KMS-11 (cell line): ENCODE measurements around the gene MYH10.
"Not testable (repeated sequence)": the region's sequence is repeated elsewhere in the genome, so short reads cannot be mapped to it uniquely, and the experiment has no call there.

Experiments used
- H2AFZ ChIP-seq: fragments of 200-600 bp; sonication (generic); 2 replicates; pipeline ENCODE4 v1.6.1; 2016; ENCODE audit warnings: antibody characterized with exemption, mixed run types, low read depth
- H3K27ac ChIP-seq: fragments of 200-600 bp; sonication (generic); 2 replicates; pipeline ENCODE4 v1.6.1; 2016; ENCODE audit warnings: mild to moderate bottlenecking, mixed run types
- H3K27me3 ChIP-seq: fragments of 200-600 bp; sonication (generic); 2 replicates; pipeline ENCODE4 v1.6.1; 2017; ENCODE audit warnings: mild to moderate bottlenecking, low read depth, mixed run types, moderate library complexity; ENCODE audit not compliant: insufficient read depth
- H3K36me3 ChIP-seq: fragments of 200-600 bp; sonication (generic); 2 replicates; pipeline ENCODE4 v1.6.1; 2017; ENCODE audit warnings: mild to moderate bottlenecking, mixed run types; ENCODE audit not compliant: insufficient read depth
- H3K4me1 ChIP-seq: fragments of 200-600 bp; sonication (generic); 2 replicates; pipeline ENCODE4 v1.6.1; 2016; ENCODE audit warnings: mild to moderate bottlenecking, low read depth, mixed run types; ENCODE audit not compliant: poor library complexity, severe bottlenecking
- H3K4me2 ChIP-seq: fragments of 200-600 bp; sonication (generic); 2 replicates; pipeline ENCODE4 v1.7.0; 2016; ENCODE audit warnings: mild to moderate bottlenecking, mixed run types
- H3K4me3 ChIP-seq: fragments of 200-600 bp; sonication (generic); IDR thresholded peaks from 2 replicates; pipeline ENCODE4 v1.6.1; 2017; ENCODE audit warnings: low read depth, low read length, mixed read lengths; ENCODE audit not compliant: insufficient read depth
- H3K79me2 ChIP-seq: fragments of 200-600 bp; sonication (generic); 2 replicates; pipeline ENCODE4 v1.6.1; 2016; ENCODE audit warnings: low read depth, mixed run types; ENCODE audit not compliant: insufficient read depth
- H3K9ac ChIP-seq: fragments of 200-600 bp; sonication (generic); 2 replicates; pipeline ENCODE4 v1.6.1; 2016; ENCODE audit warnings: mild to moderate bottlenecking, mixed run types
- H4K20me1 ChIP-seq: fragments of 200-600 bp; sonication (generic); 2 replicates; pipeline ENCODE4 v1.6.1; 2016; ENCODE audit warnings: mild to moderate bottlenecking, mixed run types; ENCODE audit not compliant: insufficient read depth
- TF ChIP-seq, protein P1 (sequence below): fragments of 200-600 bp; sonication (generic); conservative IDR thresholded peaks from 2 replicates; pipeline ENCODE4 v1.6.1; 2017; ENCODE audit warnings: low read depth, mild to moderate bottlenecking, antibody characterized with exemption, low read length, moderate library complexity, mixed read lengths

MYH10 gene

GRCh38 chr17:8556074-8556473 lies 74.5 kb downstream of the MYH10 start:
- Histone ChIP-seq H3K27ac (no peak overlapping the region), H3K4me2 (no peak overlapping the region), H3K36me3 (no peaks in the 10 kb centered on the region)

DNA sequence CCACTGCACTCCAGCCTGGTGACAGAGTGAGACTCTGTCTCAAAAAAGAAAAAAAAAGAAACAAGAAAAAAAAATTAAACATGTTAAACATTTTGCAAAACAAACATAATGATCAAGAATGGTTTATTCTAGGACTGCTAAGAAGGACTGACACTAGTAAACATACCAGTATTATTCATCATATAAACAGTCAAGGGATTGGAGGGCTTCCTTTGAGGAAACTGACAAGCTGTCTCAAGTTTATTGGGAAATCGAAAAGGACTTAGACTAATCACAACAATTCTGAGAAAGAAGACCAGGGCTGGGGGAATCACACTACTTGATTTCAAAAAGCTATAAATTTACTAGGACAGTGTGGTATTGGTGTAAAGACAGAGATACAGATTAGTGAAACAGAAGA lies 75.5 kb downstream of the MYH10 start:
- no peak overlapping the region for H2AFZ ChIP-seq
- H3K4me1 ChIP-seq: no peaks in the 10 kb centered on the region
- no peaks in the 10 kb centered on the region for H3K27me3 ChIP-seq
- H3K4me2 ChIP-seq: no peak overlapping the region
- no peaks in the 10 kb centered on the region for H3K79me2 ChIP-seq
- H3K4me3 ChIP-seq: no peak overlapping the region
- H4K20me1 ChIP-seq: no peaks in the 10 kb centered on the region
- no peaks in the 10 kb centered on the region for H3K36me3 ChIP-seq
- TF ChIP-seq, protein P1, sequence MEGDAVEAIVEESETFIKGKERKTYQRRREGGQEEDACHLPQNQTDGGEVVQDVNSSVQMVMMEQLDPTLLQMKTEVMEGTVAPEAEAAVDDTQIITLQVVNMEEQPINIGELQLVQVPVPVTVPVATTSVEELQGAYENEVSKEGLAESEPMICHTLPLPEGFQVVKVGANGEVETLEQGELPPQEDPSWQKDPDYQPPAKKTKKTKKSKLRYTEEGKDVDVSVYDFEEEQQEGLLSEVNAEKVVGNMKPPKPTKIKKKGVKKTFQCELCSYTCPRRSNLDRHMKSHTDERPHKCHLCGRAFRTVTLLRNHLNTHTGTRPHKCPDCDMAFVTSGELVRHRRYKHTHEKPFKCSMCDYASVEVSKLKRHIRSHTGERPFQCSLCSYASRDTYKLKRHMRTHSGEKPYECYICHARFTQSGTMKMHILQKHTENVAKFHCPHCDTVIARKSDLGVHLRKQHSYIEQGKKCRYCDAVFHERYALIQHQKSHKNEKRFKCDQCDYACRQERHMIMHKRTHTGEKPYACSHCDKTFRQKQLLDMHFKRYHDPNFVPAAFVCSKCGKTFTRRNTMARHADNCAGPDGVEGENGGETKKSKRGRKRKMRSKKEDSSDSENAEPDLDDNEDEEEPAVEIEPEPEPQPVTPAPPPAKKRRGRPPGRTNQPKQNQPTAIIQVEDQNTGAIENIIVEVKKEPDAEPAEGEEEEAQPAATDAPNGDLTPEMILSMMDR: no peak
- H3K9ac ChIP-seq: no peak overlapping the region
- no peak overlapping the region for H3K27ac ChIP-seq

More at GRCh38 chr17:8556074-8556473, 74.5 kb downstream of the MYH10 start:
- Histone ChIP-seq H2AFZ (no peak overlapping the region), H3K27me3 (no peaks in the 10 kb centered on the region), H3K79me2 (no peaks in the 10 kb centered on the region), H4K20me1 (no peaks in the 10 kb centered on the region), H3K9ac (no peak overlapping the region), H3K4me3 (no peak overlapping the region), H3K4me1 (no peaks in the 10 kb centered on the region)
- TF ChIP-seq, protein P1: no peak

DNA sequence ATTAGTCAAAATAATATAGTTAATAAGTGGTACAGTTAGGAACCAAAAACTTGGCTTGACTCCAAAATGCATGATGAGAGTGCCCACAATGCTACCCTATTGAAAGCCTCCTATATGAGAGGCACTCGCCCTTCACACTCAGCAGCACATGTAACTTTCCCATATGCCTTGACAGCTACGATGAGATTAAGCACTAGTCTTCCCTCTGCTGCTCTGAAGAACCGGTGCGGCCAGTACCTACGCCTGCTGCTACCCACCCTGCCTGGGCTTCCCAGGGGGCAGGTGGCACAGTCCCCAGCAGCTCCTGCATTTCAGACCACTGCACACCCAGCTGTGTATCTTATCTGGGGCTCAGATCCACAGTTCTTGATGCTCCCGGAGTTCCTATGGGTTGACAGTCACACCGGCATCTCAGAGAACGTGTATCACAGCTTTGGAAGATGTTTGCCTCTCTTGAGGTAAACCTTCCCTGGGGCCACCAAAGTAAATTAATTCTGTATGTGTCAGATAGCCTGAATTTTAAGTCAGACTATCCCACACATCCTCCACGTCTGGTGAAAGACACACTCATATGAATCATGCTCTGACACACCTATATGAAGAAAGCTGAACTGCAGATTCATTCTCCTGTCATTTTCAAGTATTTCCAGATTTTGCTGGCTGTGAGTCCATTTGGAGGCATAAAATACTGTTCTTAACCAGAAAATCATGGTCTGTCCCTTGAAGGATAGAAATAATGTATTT lies 77.8 kb downstream of the MYH10 start:
- Histone ChIP-seq H3K27me3 (no peaks in the 10 kb centered on the region), H3K4me1 (no peaks in the 10 kb centered on the region), H3K36me3 (no peaks in the 10 kb centered on the region), H2AFZ (no peak overlapping the region), H3K9ac (no peak overlapping the region), H3K27ac (no peak overlapping the region), H3K79me2 (no peaks in the 10 kb centered on the region), H3K4me2 (no peak overlapping the region), H3K4me3 (no peak overlapping the region), H4K20me1 (no peaks in the 10 kb centered on the region)
- TF ChIP-seq, protein P1: no peak

- H3K27ac ChIP-seq: no peak overlapping the region
- H3K4me1 ChIP-seq: no peaks in the 10 kb centered on the region
- H2AFZ ChIP-seq: no peak overlapping the region
- no peaks in the 10 kb centered on the region for H4K20me1 ChIP-seq
- H3K27me3 ChIP-seq: no peaks in the 10 kb centered on the region
- no peak overlapping the region for H3K4me2 ChIP-seq
- H3K79me2 ChIP-seq: no peaks in the 10 kb centered on the region
- no peaks in the 10 kb centered on the region for H3K36me3 ChIP-seq
- no peak overlapping the region for H3K9ac ChIP-seq
- TF ChIP-seq, protein P1: no peak
- no peak overlapping the region for H3K4me3 ChIP-seq
Measured at GRCh38 chr17:8542599-8543502, 87.7 kb downstream of the MYH10 start.

DNA sequence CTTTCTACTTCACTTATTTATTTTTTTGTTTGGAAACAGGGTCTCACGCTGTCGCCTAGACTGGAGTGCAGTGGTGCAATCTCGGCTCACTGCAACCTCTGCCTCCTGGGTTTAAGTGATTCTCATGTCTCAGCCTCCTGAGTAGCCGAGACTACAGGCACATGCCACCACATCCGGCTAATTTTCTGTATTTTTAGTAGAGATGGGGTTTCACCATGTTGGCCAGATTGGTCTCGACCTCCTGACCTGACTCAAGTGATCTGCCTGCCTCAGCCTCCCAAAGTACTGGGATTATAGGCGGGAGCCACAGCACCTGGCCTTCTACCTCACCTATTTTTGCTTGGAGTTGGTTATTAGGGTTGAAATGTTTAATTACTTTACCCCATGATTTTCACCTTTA lies 90.5 kb downstream of the MYH10 start:
- not testable (repeated sequence) for H3K27me3 ChIP-seq, H3K4me2 ChIP-seq, H3K36me3 ChIP-seq, H2AFZ ChIP-seq, H3K79me2 ChIP-seq, H3K27ac ChIP-seq, H3K4me1 ChIP-seq, H3K9ac ChIP-seq, H4K20me1 ChIP-seq, H3K4me3 ChIP-seq
